Skin of body (tissue), 2 donors: ENCODE results near the gene C9orf85. TPM values are rescaled to one million over a fixed set of nuclear protein-coding genes. Genes with fewer than 3 reads are reported as not detected.
"Not testable (repeated sequence)": the region's sequence is repeated elsewhere in the genome, so short reads cannot be mapped to it uniquely, and the experiment has no call there.

Source experiments
- DNase-seq: peaks from one replicate; lab custom pipeline; 2025; lab: John Stamatoyannopoulos, UW
- total RNA-seq: library from RNA; depleted of rRNA; stranded (reverse); fragments of >200 nt; gene quantifications from one replicate; pipeline ENCODE4 v1.2.3, GENCODE V29; 2014

Gene C9orf85
- total RNA-seq, 1 donor from 2014 or later, result 16.1 TPM

GRCh38 chr9:71941998-71942567 lies 30.6 kb downstream of the C9orf85 start:
- no peak for DNase-seq

- DNase-seq, result peak; percentile 7
Measured at GRCh38 chr9:71944754-71945375, 33.4 kb downstream of the C9orf85 start.

- not testable (repeated sequence) for DNase-seq
Measured at GRCh38 chr9:71954652-71955051, 43.2 kb downstream of the C9orf85 start.

GRCh38 chr9:71955300-71955915 lies 44.0 kb downstream of the C9orf85 start:
- no peak for DNase-seq

GRCh38 chr9:71962328-71962727 lies 50.9 kb downstream of the C9orf85 start:
- DNase-seq, result no peak

- DNase-seq, result not testable (repeated sequence)
Measured at GRCh38 chr9:71963471-71963996, 52.1 kb downstream of the C9orf85 start.

- DNase-seq, result no peak
Measured at GRCh38 chr9:71965403-71965802, 54.0 kb downstream of the C9orf85 start.

- no peak for DNase-seq
Measured at GRCh38 chr9:71966601-71967000, 55.2 kb downstream of the C9orf85 start.

- no peak for DNase-seq
Measured at GRCh38 chr9:71968541-71969090, 57.2 kb downstream of the C9orf85 start.

GRCh38 chr9:71975833-71976232 lies 64.4 kb downstream of the C9orf85 start:
- no peak for DNase-seq

GRCh38 chr9:71977003-71977402 lies 65.6 kb downstream of the C9orf85 start:
- no peak for DNase-seq

GRCh38 chr9:71980266-71981190 lies 69.1 kb downstream of the C9orf85 start:
- DNase-seq, result peak; percentile 2

- no peak for DNase-seq
Measured at GRCh38 chr9:71981944-71982343, 70.5 kb downstream of the C9orf85 start.

- DNase-seq, result peak; percentile 10
Measured at GRCh38 chr9:71984403-71984802, 73.0 kb downstream of the C9orf85 start.

GRCh38 chr9:71984831-71985281 lies 73.4 kb downstream of the C9orf85 start:
- DNase-seq, result no peak

- DNase-seq, result no peak
Measured at GRCh38 chr9:71985297-71985911, 74.0 kb downstream of the C9orf85 start.

- DNase-seq, result no peak
Measured at GRCh38 chr9:71986900-71987299, 75.5 kb downstream of the C9orf85 start.

GRCh38 chr9:71987471-71988371 lies 76.3 kb downstream of the C9orf85 start:
- no peak for DNase-seq

- DNase-seq, result no peak
Measured at GRCh38 chr9:71990466-71990865, 79.0 kb downstream of the C9orf85 start.

GRCh38 chr9:72005451-72005850 lies 94.0 kb downstream of the C9orf85 start:
- no peak for DNase-seq
